ENCODE results near the gene BOK. TPM values are rescaled to one million over a fixed set of nuclear protein-coding genes. Genes with fewer than 3 reads are reported as not detected.

The BOK gene
- total RNA-seq, 1 experiment from 2014 or later = 33.9 TPM

DNA sequence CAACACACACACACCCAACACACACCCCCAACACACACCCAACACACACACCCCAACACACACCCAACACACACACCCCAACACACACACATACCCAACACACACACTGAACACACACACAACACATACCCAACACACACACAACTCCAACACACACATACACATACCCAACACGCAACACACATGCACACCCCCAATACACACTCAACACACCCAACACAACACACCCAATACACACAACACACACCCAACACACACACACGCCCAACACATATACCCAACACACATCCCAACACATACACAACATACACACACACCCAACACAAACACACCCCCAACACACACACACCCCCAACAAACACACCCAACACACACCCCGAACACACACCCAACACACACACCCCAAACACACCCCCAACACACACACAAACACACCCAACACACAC is 42.0 kb upstream of the BOK start:
- H3K4ac ChIP-seq (ENCODE audit: low read depth, low read length) = no peak overlapping the region
- H3K23ac ChIP-seq (ENCODE audit: insufficient read length, low read depth, low read length) = no peak overlapping the region
- peak overlapping the region in 1 of 2 experiments; percentile 12; a peak in 1 of 5 replicates for H3K4me3 Mint-ChIP-seq
- no peak overlapping the region for H3K9ac ChIP-seq (ENCODE audit: extremely low read depth, insufficient read length, low read length)
- no peaks in the 10 kb centered on the region for H3K79me1 ChIP-seq (ENCODE audit: insufficient read depth, low read depth, low read length, poor library complexity, severe bottlenecking)
- no peak overlapping the region for H2AFZ ChIP-seq (ENCODE audit: low read length)
- no peak overlapping the region for H3K14ac ChIP-seq (ENCODE audit: insufficient read depth, low read length)
- no peaks in the 10 kb centered on the region for H3K9me3 ChIP-seq (ENCODE audit: control insufficient read depth, low read depth, low read length)
- H3K27me3 ChIP-seq (ENCODE audit: insufficient read depth, low read length) = no peaks in the 10 kb centered on the region
- no peak overlapping the region for H2BK20ac ChIP-seq (ENCODE audit: low read depth, low read length, poor library complexity, severe bottlenecking)
- H3K4me1 ChIP-seq (ENCODE audit: insufficient read depth, low read length) = no peaks in the 10 kb centered on the region
- no peaks in the 10 kb centered on the region for H3K79me2 ChIP-seq (ENCODE audit: insufficient read depth, low read length)
- H3K18ac ChIP-seq (ENCODE audit: insufficient read length, low read depth, low read length) = no peak overlapping the region
- no peak overlapping the region for H2BK15ac ChIP-seq (ENCODE audit: low read depth, low read length)
- H3K4me2 ChIP-seq (ENCODE audit: insufficient read depth, insufficient read length, low read length) = no peak overlapping the region
- H4K91ac ChIP-seq (ENCODE audit: insufficient read length, low read depth, low read length) = no peak overlapping the region
- H3K27ac ChIP-seq (ENCODE audit: insufficient read length, low read depth, low read length) = no peak overlapping the region
- no peak overlapping the region for H2AK5ac ChIP-seq (ENCODE audit: insufficient read length, low read length)
- H4K8ac ChIP-seq (replicated peaks; ENCODE audit: insufficient read length, low read depth, low read length) = no peak overlapping the region
- no peak overlapping the region for H2BK12ac ChIP-seq (ENCODE audit: insufficient read length, low read depth, low read length)
- H3K4me1 Mint-ChIP-seq = peaks cover 3 to 4% of the 10 kb centered on the region in 2 experiments; a peak in 3 of 4 replicates
- no peak for TF ChIP-seq CTCF (conservative IDR thresholded peaks at IDR 0.05)
- no peak overlapping the region for H2BK5ac ChIP-seq (ENCODE audit: insufficient read length, low read length)
- H3K27me3 Mint-ChIP-seq (ENCODE audit: low read depth) = no peaks in the 10 kb centered on the region; the same call in 1 of the 2 replicates
- H4K20me1 ChIP-seq (ENCODE audit: control insufficient read depth, insufficient read depth, insufficient read length) = peaks cover 2% of the 10 kb centered on the region
- no peak for DNase-seq
- H3T11ph ChIP-seq (ENCODE audit: low read length) = no peak overlapping the region
- H2BK120ac ChIP-seq (ENCODE audit: low read depth, low read length, poor library complexity, severe bottlenecking) = no peak overlapping the region
- H3K27ac Mint-ChIP-seq = no peak overlapping the region
- no peak overlapping the region for H3K56ac ChIP-seq (ENCODE audit: insufficient read length, low read depth, low read length)
- H4K5ac ChIP-seq (ENCODE audit: insufficient read length, low read depth, low read length) = no peak overlapping the region
- peaks cover 5 to 9% (median 6%) of the 10 kb centered on the region in 3 experiments; a peak in 4 of 7 replicates for H3K36me3 Mint-ChIP-seq (ENCODE audit: insufficient read depth in 1 of 3, low read depth in 3 of 3)
- H3K9me3 Mint-ChIP-seq = peaks cover 3 to 4% of the 10 kb centered on the region in 2 experiments; a peak in 3 of 5 replicates
- 100% methylated on average over 2 of the region's 3 CpGs for WGBS (ENCODE audit: extremely low coverage, insufficient read length, low lambda C conversion rate)
- no peaks in the 10 kb centered on the region for H3K23me2 ChIP-seq (ENCODE audit: insufficient read length, low read depth, low read length, poor library complexity, severe bottlenecking)
